Karpas-422 (cell line): ENCODE data around the gene UST. TPM values are rescaled to one million over a fixed set of nuclear protein-coding genes. Genes with fewer than 3 reads are reported as not detected.

Source experiments
- DNase-seq: peaks from one replicate; pipeline ENCODE4 v3.0.0-alpha.2; 2015
- H2AFZ ChIP-seq: fragments of 200-600 bp; sonication (generic); 2 replicates; pipeline ENCODE4 v1.6.1; 2014; ENCODE audit warnings: antibody characterized with exemption, low read length, mixed read lengths
- H3K27ac ChIP-seq: fragments of 200-600 bp; sonication (generic); 2 replicates; pipeline ENCODE4 v1.5.1; 2014; ENCODE audit warnings: mild to moderate bottlenecking, low read length, moderate library complexity
- H3K27me3 ChIP-seq: fragments of 200-600 bp; sonication (generic); 2 replicates; pipeline ENCODE4 v1.6.1; 2014; ENCODE audit warnings: low read length, mixed read lengths
- H3K36me3 ChIP-seq: fragments of 200-600 bp; sonication (generic); 2 replicates; pipeline ENCODE4 v1.6.1; 2014; ENCODE audit warnings: low read length, mixed read lengths; ENCODE audit not compliant: insufficient read depth
- H3K4me1 ChIP-seq: fragments of 200-600 bp; sonication (generic); 2 replicates; pipeline ENCODE4 v1.6.1; 2014; ENCODE audit warnings: mild to moderate bottlenecking, low read length, mixed read lengths
- H3K4me2 ChIP-seq: fragments of 200-600 bp; sonication (generic); 2 replicates; pipeline ENCODE4 v1.6.1; 2014; ENCODE audit warnings: low read length, low read depth, mild to moderate bottlenecking; ENCODE audit not compliant: poor library complexity, severe bottlenecking
- H3K4me3 ChIP-seq: fragments of 200-600 bp; sonication (generic); 2 replicates; pipeline ENCODE4 v1.5.1; 2014; ENCODE audit warnings: mild to moderate bottlenecking, antibody characterized with exemption, low read length, mixed read lengths
- H3K79me2 ChIP-seq: fragments of 200-600 bp; sonication (generic); 2 replicates; pipeline ENCODE4 v1.6.1; 2014; ENCODE audit warnings: mild to moderate bottlenecking, low read length, mixed read lengths
- H3K9ac ChIP-seq: fragments of 200-600 bp; sonication (generic); 2 replicates; pipeline ENCODE4 v1.6.0; 2014; ENCODE audit warnings: low read length
- H3K9me2 ChIP-seq: fragments of 200-600 bp; sonication (generic), shearing (Covaris generic); replicated peaks from 2 replicates; pipeline ENCODE4 v1.6.0; 2014; ENCODE audit warnings: mild to moderate bottlenecking, low read length, moderate library complexity; ENCODE audit not compliant: insufficient read depth
- H3K9me3 ChIP-seq: fragments of 300-700, 200-600 bp; sonication (generic); 2 replicates; pipeline ENCODE4 v1.6.1; 2014; ENCODE audit warnings: low read length, mixed read lengths
- H4K20me1 ChIP-seq: fragments of 200-600 bp; sonication (generic); 2 replicates; pipeline ENCODE4 v1.6.1; 2014; ENCODE audit warnings: mild to moderate bottlenecking, antibody characterized with exemption, low read length, low read depth; ENCODE audit not compliant: insufficient read depth
- total RNA-seq: library from RNA; depleted of rRNA; stranded (reverse); fragments of >200 nt; shearing (Covaris generic); gene quantifications from 2 replicates; pipeline ENCODE4 v1.2.3, GENCODE V29; 2014; ENCODE audit warnings: low replicate concordance

The UST gene
- total RNA-seq, 1 experiment from 2014 or later = 0.15 TPM

- Histone ChIP-seq H3K9me2 (no peaks in the 10 kb centered on the region), H3K79me2 (no peaks in the 10 kb centered on the region), H2AFZ (no peak overlapping the region), H3K27ac (no peak overlapping the region), H3K9me3 (no peaks in the 10 kb centered on the region), H4K20me1 (no peaks in the 10 kb centered on the region), H3K4me1 (0 out of 2 replicates have a peak, but pooled peaks cover 2% of the 10 kb centered on the region), H3K4me2 (no peak overlapping the region), H3K27me3 (no peaks in the 10 kb centered on the region), H3K9ac (no peak overlapping the region), H3K4me3 (no peak overlapping the region), H3K36me3 (no peaks in the 10 kb centered on the region)
- no peak for DNase-seq
Observed at GRCh38 chr6:149077208-149077607, 330.4 kb downstream of the UST start.

DNA sequence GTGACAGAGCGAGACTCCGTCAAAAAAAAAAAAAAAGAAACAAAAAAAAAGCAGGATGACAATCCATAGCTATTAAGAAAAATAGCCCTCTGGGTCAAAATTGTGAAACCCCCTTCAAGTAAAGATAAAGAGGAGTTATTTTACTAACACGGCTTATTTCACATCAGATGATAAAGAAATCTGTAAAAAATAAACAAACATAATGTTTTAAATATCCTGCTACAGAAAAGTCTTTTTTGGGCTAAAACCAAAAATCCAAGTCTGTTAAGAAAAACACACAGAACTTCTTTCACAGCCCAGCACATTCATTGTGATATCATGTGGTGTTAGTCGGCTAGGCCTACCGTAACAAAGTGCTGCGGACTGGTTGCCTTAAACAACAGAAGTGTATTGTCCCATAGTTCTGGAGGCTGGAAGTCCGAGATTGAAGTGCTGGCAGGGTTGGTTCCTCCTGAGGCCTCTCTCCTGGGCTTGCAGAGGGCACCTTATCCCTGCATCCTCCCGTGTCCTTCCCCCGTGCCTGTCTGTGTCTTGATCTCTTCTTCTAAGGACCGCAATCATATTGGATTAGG is 331.5 kb downstream of the UST start:
- no peak overlapping the region for H3K4me3 ChIP-seq
- H3K9me3 ChIP-seq = no peaks in the 10 kb centered on the region
- H3K27ac ChIP-seq = no peak overlapping the region
- H3K27me3 ChIP-seq = no peaks in the 10 kb centered on the region
- no peak overlapping the region for H3K4me2 ChIP-seq
- H3K9ac ChIP-seq = no peak overlapping the region
- no peaks in the 10 kb centered on the region for H3K36me3 ChIP-seq
- no peaks in the 10 kb centered on the region for H3K79me2 ChIP-seq
- H3K4me1 ChIP-seq = 0 out of 2 replicates have a peak, but pooled peaks cover 2% of the 10 kb centered on the region
- no peaks in the 10 kb centered on the region for H3K9me2 ChIP-seq
- H2AFZ ChIP-seq = no peak overlapping the region
- no peaks in the 10 kb centered on the region for H4K20me1 ChIP-seq
- no peak for DNase-seq

- Histone ChIP-seq H3K4me2 (no peak overlapping the region), H3K9ac (no peak overlapping the region), H3K27me3 (no peaks in the 10 kb centered on the region), H2AFZ (no peak overlapping the region), H3K9me2 (no peaks in the 10 kb centered on the region), H3K36me3 (no peaks in the 10 kb centered on the region), H3K4me1 (0 out of 2 replicates have a peak, but pooled peaks cover 2% of the 10 kb centered on the region), H4K20me1 (no peaks in the 10 kb centered on the region), H3K27ac (no peak overlapping the region), H3K4me3 (no peak overlapping the region), H3K9me3 (no peaks in the 10 kb centered on the region), H3K79me2 (no peaks in the 10 kb centered on the region)
- no peak for DNase-seq
Observed at GRCh38 chr6:149079456-149079855, 332.6 kb downstream of the UST start.

DNA sequence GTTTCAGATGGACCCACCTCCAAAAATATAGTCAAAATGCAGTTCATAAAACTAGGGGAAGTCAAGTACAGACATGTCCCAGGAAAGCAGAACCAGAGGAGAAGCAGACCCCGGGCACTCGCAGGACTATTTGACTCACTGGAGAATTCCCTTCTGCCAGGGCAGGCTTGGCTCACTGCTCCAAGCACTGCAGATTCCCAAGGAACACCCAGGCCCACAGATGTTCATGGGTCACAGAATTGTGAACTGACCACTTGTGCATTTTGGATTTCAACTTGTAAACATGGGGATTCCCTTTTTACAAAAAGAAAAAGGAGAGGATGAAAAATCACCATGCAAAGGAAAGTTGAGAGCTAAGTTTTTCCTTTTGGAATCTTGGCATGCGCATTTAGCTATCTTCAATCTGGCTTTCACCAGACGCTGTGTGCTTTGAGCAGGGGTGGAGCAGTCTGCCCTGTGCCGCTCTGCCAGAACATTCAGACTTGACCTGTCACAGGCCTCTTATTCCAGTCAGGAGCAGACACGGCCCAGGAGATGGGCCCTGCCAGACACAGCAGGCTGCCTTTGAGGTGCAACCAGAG is 333.2 kb downstream of the UST start:
- H3K79me2 ChIP-seq = no peaks in the 10 kb centered on the region
- no peak overlapping the region for H3K4me2 ChIP-seq
- H4K20me1 ChIP-seq = no peaks in the 10 kb centered on the region
- no peaks in the 10 kb centered on the region for H3K27me3 ChIP-seq
- no peaks in the 10 kb centered on the region for H3K9me2 ChIP-seq
- no peak overlapping the region for H3K27ac ChIP-seq
- H3K4me1 ChIP-seq = 0 out of 2 replicates have a peak, but pooled peaks cover 2% of the 10 kb centered on the region
- no peak overlapping the region for H3K9ac ChIP-seq
- no peaks in the 10 kb centered on the region for H3K36me3 ChIP-seq
- no peak overlapping the region for H3K4me3 ChIP-seq
- H3K9me3 ChIP-seq = no peaks in the 10 kb centered on the region
- no peak overlapping the region for H2AFZ ChIP-seq
- no peak for DNase-seq

GRCh38 chr6:149080511-149080910 is 333.7 kb downstream of the UST start:
- Histone ChIP-seq H3K4me2 (no peak overlapping the region), H2AFZ (no peak overlapping the region), H3K9ac (no peak overlapping the region), H3K27me3 (no peaks in the 10 kb centered on the region), H3K9me2 (no peaks in the 10 kb centered on the region), H3K9me3 (no peaks in the 10 kb centered on the region), H3K79me2 (no peaks in the 10 kb centered on the region), H4K20me1 (no peaks in the 10 kb centered on the region), H3K36me3 (no peaks in the 10 kb centered on the region), H3K27ac (no peak overlapping the region), H3K4me1 (0 out of 2 replicates have a peak, but pooled peaks cover 2% of the 10 kb centered on the region), H3K4me3 (no peak overlapping the region)
- DNase-seq = no peak

- Histone ChIP-seq H3K4me3 (no peak overlapping the region), H3K4me2 (no peak overlapping the region), H3K79me2 (no peaks in the 10 kb centered on the region), H3K4me1 (0 out of 2 replicates have a peak, but pooled peaks cover 2% of the 10 kb centered on the region), H2AFZ (no peak overlapping the region), H3K27me3 (no peaks in the 10 kb centered on the region), H3K9ac (no peak overlapping the region), H4K20me1 (no peaks in the 10 kb centered on the region), H3K27ac (no peak overlapping the region), H3K9me2 (no peaks in the 10 kb centered on the region), H3K36me3 (no peaks in the 10 kb centered on the region), H3K9me3 (no peaks in the 10 kb centered on the region)
- no peak for DNase-seq
Observed at GRCh38 chr6:149081281-149081680, 334.5 kb downstream of the UST start.

- no peak overlapping the region for H2AFZ ChIP-seq
Observed at GRCh38 chr6:149082320-149082719, 335.5 kb downstream of the UST start.

GRCh38 chr6:149084026-149084425 is 337.2 kb downstream of the UST start:
- no peak for DNase-seq
- Histone ChIP-seq H3K9me3 (no peaks in the 10 kb centered on the region), H3K9ac (no peak overlapping the region), H3K9me2 (no peaks in the 10 kb centered on the region), H3K4me1 (0 out of 2 replicates have a peak, but pooled peaks cover 2% of the 10 kb centered on the region), H3K36me3 (no peaks in the 10 kb centered on the region), H3K27ac (no peak overlapping the region), H3K4me2 (no peak overlapping the region), H3K27me3 (no peaks in the 10 kb centered on the region), H3K79me2 (no peaks in the 10 kb centered on the region), H3K4me3 (no peak overlapping the region), H2AFZ (no peak overlapping the region), H4K20me1 (no peaks in the 10 kb centered on the region)

More at GRCh38 chr6:149082320-149082719, 335.5 kb downstream of the UST start:
- Histone ChIP-seq H3K9ac (no peak overlapping the region), H3K36me3 (no peaks in the 10 kb centered on the region), H4K20me1 (no peaks in the 10 kb centered on the region), H3K79me2 (no peaks in the 10 kb centered on the region), H3K4me3 (no peak overlapping the region), H3K4me1 (0 out of 2 replicates have a peak, but pooled peaks cover 2% of the 10 kb centered on the region), H3K9me3 (no peaks in the 10 kb centered on the region), H3K27me3 (no peaks in the 10 kb centered on the region), H3K4me2 (no peak overlapping the region), H3K9me2 (no peaks in the 10 kb centered on the region), H3K27ac (no peak overlapping the region)
- peak; percentile 85 for DNase-seq
